ENCODE results near the gene RFX7.

RFX7 gene

GRCh38 chr15:56126409-56126808, 117.3 kb downstream of the RFX7 start:
- DNase-seq (ENCODE audit: low read depth) = no peak

GRCh38 chr15:56124391-56124790, 119.3 kb downstream of the RFX7 start:
- no peak for DNase-seq (ENCODE audit: low read depth)

GRCh38 chr15:56105855-56106254, 137.8 kb downstream of the RFX7 start:
- DNase-seq (ENCODE audit: low read depth) = no peak

GRCh38 chr15:56102441-56102840, 141.2 kb downstream of the RFX7 start:
- no peak for DNase-seq (ENCODE audit: low read depth)

- no peak for DNase-seq (ENCODE audit: low read depth)
These were observed 144.4 kb downstream of the RFX7 start for GRCh38 chr15:56099311-56099710.

- DNase-seq (ENCODE audit: low read depth) = no peak
These were observed 145.3 kb downstream of the RFX7 start for GRCh38 chr15:56098195-56098863.

GRCh38 chr15:56095406-56095805, 148.3 kb downstream of the RFX7 start:
- DNase-seq (ENCODE audit: low read depth) = no peak

GRCh38 chr15:56094171-56094570, 149.5 kb downstream of the RFX7 start:
- DNase-seq (ENCODE audit: low read depth) = no peak

- DNase-seq (ENCODE audit: low read depth) = no peak
These were observed 155.3 kb downstream of the RFX7 start for GRCh38 chr15:56088389-56088788.

GRCh38 chr15:56086566-56086965, 157.1 kb downstream of the RFX7 start:
- DNase-seq (ENCODE audit: low read depth) = no peak

GRCh38 chr15:56082263-56082761, 161.4 kb downstream of the RFX7 start:
- DNase-seq (ENCODE audit: low read depth) = no peak

GRCh38 chr15:56077081-56077480, 166.6 kb downstream of the RFX7 start:
- DNase-seq (ENCODE audit: low read depth) = no peak

GRCh38 chr15:56076640-56077039, 167.0 kb downstream of the RFX7 start:
- no peak for DNase-seq (ENCODE audit: low read depth)

- DNase-seq (ENCODE audit: low read depth) = no peak
These were observed 169.0 kb downstream of the RFX7 start for GRCh38 chr15:56074481-56075265.

GRCh38 chr15:56064152-56064551, 179.5 kb downstream of the RFX7 start:
- no peak for DNase-seq (ENCODE audit: low read depth)

- DNase-seq (ENCODE audit: low read depth) = no peak
These were observed 184.0 kb downstream of the RFX7 start for GRCh38 chr15:56059716-56060115.

- DNase-seq (ENCODE audit: low read depth) = no peak
These were observed 184.7 kb downstream of the RFX7 start for GRCh38 chr15:56058986-56059385.

- no peak for DNase-seq (ENCODE audit: low read depth)
These were observed 187.1 kb downstream of the RFX7 start for GRCh38 chr15:56056626-56057025.

- DNase-seq (ENCODE audit: low read depth) = no peak
These were observed 190.7 kb downstream of the RFX7 start for GRCh38 chr15:56053046-56053400.

- no peak for DNase-seq (ENCODE audit: low read depth)
These were observed 191.2 kb downstream of the RFX7 start for GRCh38 chr15:56052395-56053045.

GRCh38 chr15:56051676-56052075, 192.0 kb downstream of the RFX7 start:
- no peak for DNase-seq (ENCODE audit: low read depth)

GRCh38 chr15:56049577-56049976, 194.1 kb downstream of the RFX7 start:
- DNase-seq (ENCODE audit: low read depth) = no peak

GRCh38 chr15:56047354-56047753, 196.3 kb downstream of the RFX7 start:
- DNase-seq (ENCODE audit: low read depth) = no peak

All from T-helper 22 cell (primary cell).